Bronchial epithelial cell (primary cell): Measurements from ENCODE around the gene GCKR. TPM values are rescaled to one million over a fixed set of nuclear protein-coding genes. Genes with fewer than 3 reads are reported as not detected.
"Not testable (repeated sequence)": the region's sequence is repeated elsewhere in the genome, so short reads cannot be mapped to it uniquely, and the experiment has no call there.

Source experiments
- DNase-seq: peaks from one replicate; pipeline ENCODE4 v3.0.0-alpha.2; 2010; ENCODE audit warnings: low read depth
- FAIRE-seq: peaks from 2 replicates; lab custom pipeline; 2011; peaks lifted over from hg19 to GRCh38; lab: Jason Lieb, UNC
- H3K27me3 ChIP-seq: 2 replicates; pipeline ENCODE4 v1.5.1; 2011; ENCODE audit warnings: low read length; ENCODE audit not compliant: control insufficient read depth, insufficient read depth
- H3K36me3 ChIP-seq: 2 replicates; pipeline ENCODE4 v1.5.1; 2011; ENCODE audit warnings: low read length; ENCODE audit not compliant: control insufficient read depth, insufficient read depth
- H3K4me3 ChIP-seq: 2 replicates; pipeline ENCODE4 v1.5.1; 2011; ENCODE audit warnings: mild to moderate bottlenecking, low read depth, low read length, control low read depth
- total RNA-seq: library from RNA; depleted of rRNA; stranded (reverse); fragments of >200 nt; gene quantifications from 2 replicates; pipeline ENCODE4 v1.2.1, GENCODE V29; 2014
- TF ChIP-seq, protein P1 (sequence below): IDR thresholded peaks from 2 replicates; pipeline ENCODE4 v1.5.1; 2011; ENCODE audit warnings: mild to moderate bottlenecking, moderate library complexity, low read length, control low read depth, inconsistent platforms; ENCODE audit not compliant: insufficient read depth, severe bottlenecking

GCKR gene
- total RNA-seq, 1 donor from 2014 or later = not detected

DNA sequence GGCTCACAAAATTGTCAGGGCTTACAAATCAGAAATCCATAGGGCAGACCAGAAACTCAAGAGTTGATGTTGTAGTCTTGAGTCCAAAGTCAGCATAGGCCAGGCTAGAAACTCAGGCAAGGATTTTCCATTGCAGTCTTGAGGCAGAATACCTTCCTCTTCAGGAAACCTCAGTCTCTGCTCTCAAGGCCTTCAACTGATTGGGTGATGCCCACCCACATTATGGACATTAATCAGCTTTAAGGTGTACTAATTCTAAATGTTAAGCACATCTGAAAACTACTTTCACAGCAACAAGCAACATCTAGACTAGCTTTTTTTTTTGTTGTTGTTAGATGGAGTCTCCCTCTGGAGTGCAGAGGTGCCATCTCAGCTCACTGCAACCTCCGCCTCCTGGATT lies 54.9 kb downstream of the GCKR start:
- TF ChIP-seq, protein P1, sequence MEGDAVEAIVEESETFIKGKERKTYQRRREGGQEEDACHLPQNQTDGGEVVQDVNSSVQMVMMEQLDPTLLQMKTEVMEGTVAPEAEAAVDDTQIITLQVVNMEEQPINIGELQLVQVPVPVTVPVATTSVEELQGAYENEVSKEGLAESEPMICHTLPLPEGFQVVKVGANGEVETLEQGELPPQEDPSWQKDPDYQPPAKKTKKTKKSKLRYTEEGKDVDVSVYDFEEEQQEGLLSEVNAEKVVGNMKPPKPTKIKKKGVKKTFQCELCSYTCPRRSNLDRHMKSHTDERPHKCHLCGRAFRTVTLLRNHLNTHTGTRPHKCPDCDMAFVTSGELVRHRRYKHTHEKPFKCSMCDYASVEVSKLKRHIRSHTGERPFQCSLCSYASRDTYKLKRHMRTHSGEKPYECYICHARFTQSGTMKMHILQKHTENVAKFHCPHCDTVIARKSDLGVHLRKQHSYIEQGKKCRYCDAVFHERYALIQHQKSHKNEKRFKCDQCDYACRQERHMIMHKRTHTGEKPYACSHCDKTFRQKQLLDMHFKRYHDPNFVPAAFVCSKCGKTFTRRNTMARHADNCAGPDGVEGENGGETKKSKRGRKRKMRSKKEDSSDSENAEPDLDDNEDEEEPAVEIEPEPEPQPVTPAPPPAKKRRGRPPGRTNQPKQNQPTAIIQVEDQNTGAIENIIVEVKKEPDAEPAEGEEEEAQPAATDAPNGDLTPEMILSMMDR = no peak
- no peaks in the 10 kb centered on the region for H3K36me3 ChIP-seq
- FAIRE-seq = no peak

GRCh38 chr2:27552941-27553340 lies 56.3 kb downstream of the GCKR start:
- Histone ChIP-seq H3K36me3 (no peaks in the 10 kb centered on the region), H3K4me3 (no peak overlapping the region), H3K27me3 (no peaks in the 10 kb centered on the region)
- TF ChIP-seq, protein P1 = no peak
- FAIRE-seq (no peak), DNase-seq (peak; percentile 51)

More for the DNA sequence above, 54.9 kb downstream of the GCKR start:
- Histone ChIP-seq H3K27me3 (no peaks in the 10 kb centered on the region), H3K4me3 (no peak overlapping the region)
- DNase-seq = no peak

- peak; percentile 52 for DNase-seq
- FAIRE-seq, H3K36me3 ChIP-seq, H3K4me3 ChIP-seq, H3K27me3 ChIP-seq: not testable (repeated sequence)
These were observed 57.8 kb downstream of the GCKR start for GRCh38 chr2:27554451-27554850.

GRCh38 chr2:27559228-27559627 lies 62.6 kb downstream of the GCKR start:
- FAIRE-seq (no peak), DNase-seq (no peak)
- TF ChIP-seq, protein P1 = no peak

DNA sequence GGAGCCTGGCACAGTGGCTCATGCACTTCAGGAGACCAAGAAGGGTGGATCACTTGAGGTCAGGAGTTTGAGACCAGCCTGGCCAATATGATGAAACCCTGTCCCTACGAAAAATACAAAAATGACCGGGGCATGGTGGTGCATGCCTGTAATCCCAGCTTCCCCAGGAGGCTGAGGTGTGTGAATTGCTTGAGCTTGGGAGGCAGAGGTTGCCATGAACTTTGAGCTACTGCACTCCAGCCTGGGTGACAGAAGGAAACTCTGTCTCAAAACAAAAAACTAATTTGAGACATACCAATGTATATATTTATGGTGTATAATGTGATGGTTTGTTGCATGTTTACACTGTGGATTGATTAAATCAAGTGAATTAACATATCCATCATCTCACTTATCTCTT lies 64.4 kb downstream of the GCKR start:
- no peak overlapping the region for H3K4me3 ChIP-seq
- no peaks in the 10 kb centered on the region for H3K36me3 ChIP-seq
- TF ChIP-seq, protein P1 = no peak
- DNase-seq = no peak
- H3K27me3 ChIP-seq = no peaks in the 10 kb centered on the region
- no peak for FAIRE-seq

More at GRCh38 chr2:27559228-27559627, 62.6 kb downstream of the GCKR start:
- Histone ChIP-seq H3K36me3 (no peaks in the 10 kb centered on the region), H3K27me3 (no peaks in the 10 kb centered on the region), H3K4me3 (no peak overlapping the region)

DNA sequence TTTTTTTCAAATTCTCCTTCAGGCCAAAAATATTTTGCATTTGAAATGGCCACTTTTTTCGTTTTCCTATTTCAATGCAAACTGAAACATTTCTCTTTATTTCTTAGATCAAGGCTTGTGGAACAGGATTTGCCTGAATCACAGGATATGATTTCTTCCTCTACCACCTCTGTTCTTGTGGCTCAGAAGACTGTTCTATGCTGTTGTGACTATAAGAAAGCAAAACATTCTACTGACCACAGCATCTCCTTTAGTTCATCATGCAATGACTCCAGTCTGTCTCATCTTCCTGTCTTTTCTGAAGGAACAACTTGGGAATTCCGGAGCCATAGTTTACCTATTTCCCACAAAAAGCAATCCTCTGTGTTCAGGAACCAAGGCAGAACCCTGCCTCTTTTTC lies 70.0 kb downstream of the GCKR start:
- FAIRE-seq (no peak), DNase-seq (peak; percentile 97)
- TF ChIP-seq, protein P1 = no peak
- Histone ChIP-seq H3K36me3 (no peaks in the 10 kb centered on the region), H3K27me3 (no peaks in the 10 kb centered on the region), H3K4me3 (no peak overlapping the region)
